Prostate gland (tissue), 2 donors: Measurements from ENCODE around the gene TMEM233. TPM values are rescaled to one million over a fixed set of nuclear protein-coding genes. Genes with fewer than 3 reads are reported as not detected.

Experiments
- DNase-seq: peaks from one replicate; pipeline ENCODE4 v3.0.0-alpha.2; 2019; ENCODE audit warnings: low spot score
- H3K27ac ChIP-seq, 2 donors: fragments of 200-600 bp; sonication (generic); 2 replicates each; pipeline ENCODE4 v1.5.1; 2017 to 2019
- H3K27me3 ChIP-seq: fragments of 200-600 bp; sonication (generic); replicated peaks from 2 replicates; pipeline ENCODE4 v1.5.1; 2019; ENCODE audit not compliant: insufficient read depth
- H3K36me3 ChIP-seq, 2 donors: fragments of 200-600 bp; sonication (generic); 1 replicate in 1 of 2; 2 replicates in 1 of 2; pipeline versions ENCODE4 v1.5.1 to v1.8.1; 2017 to 2019
- H3K4me1 ChIP-seq: fragments of 200-600 bp; sonication (generic); replicated peaks from 2 replicates; pipeline ENCODE4 v1.5.1; 2019
- H3K4me3 ChIP-seq, 2 donors: fragments of 200-600 bp; sonication (generic); 2 replicates each; pipeline ENCODE4 v1.5.1; 2017 to 2019
- H3K9me3 ChIP-seq: fragments of 200-600 bp; sonication (generic); 2 replicates; pipeline ENCODE4 v1.5.1; 2017
- CTCF ChIP-seq, 4 experiments: fragments of 200-600 bp in 2 of 4; fragments of 450-650 bp in 2 of 4; sonication (generic) in 2 of 4; IDR thresholded peaks; 1 replicate in 3 of 4; 2 replicates in 1 of 4; pipeline ENCODE4 v1.5.1; 2016 to 2019; ENCODE audit warnings: antibody characterized with exemption in 4 of 4, mild to moderate bottlenecking in 2 of 4, moderate library complexity in 2 of 4
- POLR2A ChIP-seq: fragments of 450-650 bp; IDR thresholded peaks from one replicate; pipeline ENCODE4 v1.6.1; 2016; ENCODE audit warnings: antibody characterized with exemption, mild to moderate bottlenecking
- POLR2AphosphoS5 ChIP-seq: sonication (generic); formaldehyde crosslinking; IDR thresholded peaks from one replicate; pipeline ENCODE4 v1.6.1; 2017; ENCODE audit warnings: antibody characterized with exemption
- WGBS: methylation state at CpG from one replicate; pipeline ENCODE4 v1.1.5; 2018; 5-methylcytosine and 5-hydroxymethylcytosine counted together
- intact Hi-C: fragments of 100-400 bp; cut with DNase I; formaldehyde crosslinking; loops from one replicate; pipeline ENCODE4 v1.14.2; 2022
- total RNA-seq, 2 donors: library from RNA; depleted of rRNA; stranded (reverse); fragments of >200 nt; gene quantifications; one replicate each; pipeline ENCODE4 v1.1.0, GENCODE V29; 2016

TMEM233 gene
- total RNA-seq, 2 donors from 2014 or later = 0.18 TPM; not detected in 1

GRCh38 chr12:119556854-119557253 is 36.7 kb upstream of the TMEM233 start:
- H3K4me1 ChIP-seq = no peaks in the 10 kb centered on the region
- H3K9me3 ChIP-seq = no peaks in the 10 kb centered on the region
- 5% methylated on average over 1 of the region's 1 CpG for WGBS
- no peak overlapping the region for H3K27ac ChIP-seq
- no peak overlapping the region for H3K4me3 ChIP-seq
- no peaks in the 10 kb centered on the region for H3K27me3 ChIP-seq
- no peak for TF ChIP-seq CTCF (IDR thresholded peaks at IDR 0.05)
- TF ChIP-seq POLR2A = no peak
- TF ChIP-seq POLR2AphosphoS5 = no peak
- H3K36me3 ChIP-seq = no peaks in the 10 kb centered on the region
- DNase-seq = no peak
- intact Hi-C loops = no loop called here

- TF ChIP-seq POLR2A (no peak), POLR2AphosphoS5 (no peak), CTCF (IDR thresholded peaks at IDR 0.05) (no peak)
- intact Hi-C loops = no loop called here
- Histone ChIP-seq H3K27me3 (no peaks in the 10 kb centered on the region), H3K4me3 (no peak overlapping the region), H3K27ac (no peak overlapping the region), H3K4me1 (no peaks in the 10 kb centered on the region), H3K9me3 (no peaks in the 10 kb centered on the region), H3K36me3 (no peaks in the 10 kb centered on the region)
- 90% methylated on average over 3 of the region's 3 CpGs for WGBS
- no peak for DNase-seq
These were observed 28.2 kb upstream of the TMEM233 start for GRCh38 chr12:119565404-119565803.

GRCh38 chr12:119570771-119571170 is 22.8 kb upstream of the TMEM233 start:
- H3K36me3 ChIP-seq = no peaks in the 10 kb centered on the region
- H3K9me3 ChIP-seq = no peaks in the 10 kb centered on the region
- 65% methylated on average over 6 of the region's 6 CpGs for WGBS
- H3K4me1 ChIP-seq = no peaks in the 10 kb centered on the region
- no peak for TF ChIP-seq POLR2A
- no peak for TF ChIP-seq POLR2AphosphoS5
- no peak for TF ChIP-seq CTCF (IDR thresholded peaks at IDR 0.05)
- H3K4me3 ChIP-seq = no peak overlapping the region
- intact Hi-C loops = no loop called here
- H3K27me3 ChIP-seq = no peaks in the 10 kb centered on the region
- H3K27ac ChIP-seq = no peak overlapping the region
- DNase-seq = no peak

GRCh38 chr12:119573086-119573485 is 20.5 kb upstream of the TMEM233 start:
- 95% methylated on average over 1 of the region's 1 CpG for WGBS
- no peaks in the 10 kb centered on the region for H3K36me3 ChIP-seq
- TF ChIP-seq POLR2A (no peak), CTCF (IDR thresholded peaks at IDR 0.05) (no peak), POLR2AphosphoS5 (no peak)
- intact Hi-C loops = no loop called here
- no peaks in the 10 kb centered on the region for H3K9me3 ChIP-seq
- DNase-seq = no peak
- H3K27me3 ChIP-seq = no peaks in the 10 kb centered on the region
- no peaks in the 10 kb centered on the region for H3K4me1 ChIP-seq
- no peak overlapping the region for H3K4me3 ChIP-seq
- H3K27ac ChIP-seq = no peak overlapping the region

- TF ChIP-seq POLR2AphosphoS5 = no peak
- no peak for TF ChIP-seq POLR2A
- TF ChIP-seq CTCF (IDR thresholded peaks at IDR 0.05) = no peak
- H3K36me3 ChIP-seq = no peaks in the 10 kb centered on the region
- no peaks in the 10 kb centered on the region for H3K4me1 ChIP-seq
- WGBS = 67% methylated on average over 1 of the region's 1 CpG
- no peaks in the 10 kb centered on the region for H3K9me3 ChIP-seq
- H3K27ac ChIP-seq = no peak overlapping the region
- no peak for DNase-seq
- H3K27me3 ChIP-seq = peaks cover 1% of the 10 kb centered on the region
- intact Hi-C loops = no loop called here
- H3K4me3 ChIP-seq = no peak overlapping the region
These were observed 19.3 kb upstream of the TMEM233 start for GRCh38 chr12:119574255-119574654.
